Lung (tissue), 12 donors: ENCODE measurements around the gene HRCT1. TPM values are rescaled to one million over a fixed set of nuclear protein-coding genes. Genes with fewer than 3 reads are reported as not detected.
"Not testable (repeated sequence)": the region's sequence is repeated elsewhere in the genome, so short reads cannot be mapped to it uniquely, and the experiment has no call there.

Experiments
- ATAC-seq: fragments of 200-7000 bp; cut with Tn5 transposase; one replicate; pipeline ENCODE4 v1.9.1; 2020; ENCODE audit warnings: moderate number of reproducible peaks; ENCODE audit not compliant: insufficient read depth, low FRiP score
- DNase-seq, 3 donors: peaks; one replicate each; pipeline ENCODE4 v3.0.0-alpha.2; 2013 to 2017
- H3K27ac ChIP-seq, 2 donors: one replicate each; pipeline ENCODE4 v1.5.1; 2013; ENCODE audit warnings: mild to moderate bottlenecking in 2 of 2, moderate library complexity in 2 of 2, control low read depth in 1 of 2, inconsistent platforms in 1 of 2, low read depth in 1 of 2, low read length in 1 of 2
- H3K27me3 ChIP-seq, 3 donors: one replicate each; pipeline ENCODE4 v1.5.1; 2013; ENCODE audit warnings: low read length in 2 of 3; ENCODE audit not compliant: control insufficient read depth in 3 of 3, insufficient read depth in 3 of 3
- H3K36me3 ChIP-seq, 4 donors: one replicate each; pipeline ENCODE4 v1.5.1; 2013; ENCODE audit warnings: low read length in 4 of 4, mild to moderate bottlenecking in 1 of 4, moderate library complexity in 1 of 4; ENCODE audit not compliant: control insufficient read depth in 4 of 4, insufficient read depth in 4 of 4
- H3K4me1 ChIP-seq, 5 donors: one replicate each; pipeline ENCODE4 v1.5.1; 2013; ENCODE audit warnings: low read length in 5 of 5, mild to moderate bottlenecking in 2 of 5, moderate library complexity in 1 of 5; ENCODE audit not compliant: control insufficient read depth in 5 of 5, insufficient read depth in 5 of 5
- H3K4me3 ChIP-seq: one replicate; pipeline ENCODE4 v1.5.1; 2013; ENCODE audit warnings: mild to moderate bottlenecking, control low read depth, moderate library complexity
- H3K9ac ChIP-seq, 2 donors: one replicate each; pipeline ENCODE4 v1.5.1; 2013; ENCODE audit warnings: low read length in 2 of 2, control low read depth in 1 of 2; ENCODE audit not compliant: insufficient read depth in 1 of 2
- H3K9me3 ChIP-seq, 4 donors: one replicate each; pipeline ENCODE4 v1.5.1; 2013; ENCODE audit warnings: low read length in 3 of 4, mild to moderate bottlenecking in 1 of 4, moderate library complexity in 1 of 4; ENCODE audit not compliant: control insufficient read depth in 4 of 4, insufficient read depth in 3 of 4
- WGBS, 2 donors: extraction: QIAGEN DNeasy Blood & Tissue Kit; methylation state at CpG; one replicate each; pipeline ENCODE4 v1.1.7; 2013; 5-methylcytosine and 5-hydroxymethylcytosine counted together
- polyA plus RNA-seq, 2 donors: library from polyadenylated mRNA; stranded (reverse); fragments of 200-250 nt; gene quantifications; one replicate each; pipeline ENCODE4 v1.2.1, GENCODE V29; 2013
- total RNA-seq, 2 donors: library from RNA; depleted of rRNA in 1 of 2; stranded (reverse); fragments of >200 nt in 1 of 2; gene quantifications; one replicate each; pipeline ENCODE4 v1.2.1, GENCODE V29; 2014 to 2021
- TF ChIP-seq, protein P1 (sequence below): IDR thresholded peaks from 2 replicates; pipeline ENCODE4 v1.5.1; 2012; ENCODE audit warnings: mild to moderate bottlenecking; ENCODE audit errors: control extremely low read depth, extremely low read depth
- donor health status: control.
- donor health status: control.
- donor health status: Bipolar disorder and iron deficiency.
- donor health status: healthy.
- donor health status: DM: yes; HTN: yes; CAD: no.

The HRCT1 gene
- total and polyA plus RNA-seq, 4 donors = 1.7 to 14.1 (median 6.3) TPM; not detected in 1

DNA sequence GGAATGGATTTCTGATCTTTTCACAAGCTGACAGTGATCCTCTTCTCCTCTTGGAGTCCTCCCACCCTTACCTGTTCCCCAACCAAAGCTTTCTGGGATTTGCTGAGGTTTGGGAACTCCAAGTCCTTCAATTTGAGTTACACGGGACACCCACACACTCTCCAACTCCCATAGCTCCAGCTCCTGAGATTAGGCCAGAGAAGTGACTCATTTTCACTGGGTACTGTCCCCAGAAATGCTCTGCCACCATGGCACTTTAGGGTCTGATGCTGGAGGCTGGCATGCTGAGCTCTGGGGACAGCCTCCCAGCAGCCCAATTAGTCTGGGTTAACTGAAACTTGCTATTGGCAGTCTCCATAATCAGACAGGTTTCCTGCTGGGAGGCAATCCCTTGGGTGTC, 14.0 kb upstream of the HRCT1 start:
- TF ChIP-seq, protein P1, sequence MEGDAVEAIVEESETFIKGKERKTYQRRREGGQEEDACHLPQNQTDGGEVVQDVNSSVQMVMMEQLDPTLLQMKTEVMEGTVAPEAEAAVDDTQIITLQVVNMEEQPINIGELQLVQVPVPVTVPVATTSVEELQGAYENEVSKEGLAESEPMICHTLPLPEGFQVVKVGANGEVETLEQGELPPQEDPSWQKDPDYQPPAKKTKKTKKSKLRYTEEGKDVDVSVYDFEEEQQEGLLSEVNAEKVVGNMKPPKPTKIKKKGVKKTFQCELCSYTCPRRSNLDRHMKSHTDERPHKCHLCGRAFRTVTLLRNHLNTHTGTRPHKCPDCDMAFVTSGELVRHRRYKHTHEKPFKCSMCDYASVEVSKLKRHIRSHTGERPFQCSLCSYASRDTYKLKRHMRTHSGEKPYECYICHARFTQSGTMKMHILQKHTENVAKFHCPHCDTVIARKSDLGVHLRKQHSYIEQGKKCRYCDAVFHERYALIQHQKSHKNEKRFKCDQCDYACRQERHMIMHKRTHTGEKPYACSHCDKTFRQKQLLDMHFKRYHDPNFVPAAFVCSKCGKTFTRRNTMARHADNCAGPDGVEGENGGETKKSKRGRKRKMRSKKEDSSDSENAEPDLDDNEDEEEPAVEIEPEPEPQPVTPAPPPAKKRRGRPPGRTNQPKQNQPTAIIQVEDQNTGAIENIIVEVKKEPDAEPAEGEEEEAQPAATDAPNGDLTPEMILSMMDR = no peak
- no peak for ATAC-seq

DNA sequence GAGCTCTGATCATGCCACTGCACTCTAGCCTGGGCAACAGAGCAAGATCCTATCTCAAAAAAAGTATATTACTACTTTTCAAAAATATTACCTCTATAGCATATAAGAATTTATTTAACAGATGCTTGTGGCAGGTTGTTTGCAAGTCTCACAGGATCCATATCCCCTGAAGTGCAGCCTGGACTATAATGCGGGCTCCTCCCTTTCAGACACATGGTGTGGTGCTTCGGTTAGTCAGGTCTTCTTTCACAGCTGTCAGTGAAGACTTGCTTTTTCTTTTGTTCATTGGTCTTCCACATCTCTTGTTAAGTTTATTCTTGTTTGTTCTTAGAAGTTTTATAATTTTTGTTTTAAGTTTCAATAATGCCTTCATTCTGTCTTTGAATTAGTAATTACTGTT, 9.4 kb upstream of the HRCT1 start:
- H3K36me3 ChIP-seq = no peaks in the 10 kb centered on the region
- ATAC-seq (no peak), DNase-seq (no peak)
- WGBS, 2 donors = 94 to 97% methylated on average over 2 of the region's 2 CpGs
- TF ChIP-seq, protein P1 = no peak
- H3K9ac ChIP-seq = no peak overlapping the region
- no peaks in the 10 kb centered on the region for H3K9me3 ChIP-seq
- H3K4me3 ChIP-seq = no peak overlapping the region
- H3K27me3 ChIP-seq = peaks cover 0 to 4% (median 0%) of the 10 kb centered on the region in 3 donors
- peaks cover 0 to 3% (median 0%) of the 10 kb centered on the region in 5 donors for H3K4me1 ChIP-seq
- H3K27ac ChIP-seq = no peak overlapping the region

More for the DNA sequence above, 14.0 kb upstream of the HRCT1 start:
- no peak for DNase-seq
- Histone ChIP-seq H3K4me1 (no peaks in the 10 kb centered on the region), H3K36me3 (no peaks in the 10 kb centered on the region), H3K4me3 (no peak overlapping the region), H3K9ac (no peak overlapping the region), H3K27me3 (peaks cover 0 to 4% (median 0%) of the 10 kb centered on the region in 3 donors), H3K9me3 (no peaks in the 10 kb centered on the region), H3K27ac (no peak overlapping the region)
- 82 to 96% methylated on average over 1 of the region's 1 CpG for WGBS, 2 donors

DNA sequence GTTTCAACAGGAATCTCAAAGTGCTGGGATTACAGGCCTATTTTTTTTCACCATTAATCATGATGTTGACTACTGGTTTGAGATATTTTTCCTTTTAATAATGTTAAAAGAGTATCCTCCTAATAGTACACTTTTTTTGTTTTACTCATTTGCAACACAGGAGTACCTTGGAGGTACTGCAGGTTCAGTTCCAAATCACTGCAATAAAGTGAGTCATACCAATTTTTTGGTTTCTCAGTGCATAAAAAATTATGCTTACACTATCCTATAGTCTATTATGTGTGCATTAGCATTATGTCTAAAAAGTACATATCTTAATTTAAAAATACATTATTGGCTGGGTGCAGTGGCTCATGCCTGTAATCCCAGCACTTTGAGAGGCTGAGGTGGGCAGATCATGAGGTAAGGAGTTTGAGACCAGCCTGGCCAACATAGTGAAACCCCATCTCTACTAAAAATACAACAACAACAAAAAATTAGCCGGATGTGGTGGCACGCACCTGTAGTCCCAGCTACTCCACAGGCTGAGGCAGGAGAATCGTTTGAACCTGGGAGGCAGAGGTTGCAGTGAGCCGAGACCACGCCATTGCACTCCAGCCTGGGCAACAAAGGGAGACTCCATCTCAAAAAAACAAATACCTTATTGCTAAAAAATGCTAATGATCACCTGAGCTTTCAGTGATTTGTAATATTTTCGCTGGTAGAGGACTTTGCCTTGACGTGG, 8.5 kb upstream of the HRCT1 start:
- WGBS, 2 donors = 86 to 94% methylated on average over 7 of the region's 7 CpGs
- H3K27ac ChIP-seq, DNase-seq: not testable (repeated sequence)

DNA sequence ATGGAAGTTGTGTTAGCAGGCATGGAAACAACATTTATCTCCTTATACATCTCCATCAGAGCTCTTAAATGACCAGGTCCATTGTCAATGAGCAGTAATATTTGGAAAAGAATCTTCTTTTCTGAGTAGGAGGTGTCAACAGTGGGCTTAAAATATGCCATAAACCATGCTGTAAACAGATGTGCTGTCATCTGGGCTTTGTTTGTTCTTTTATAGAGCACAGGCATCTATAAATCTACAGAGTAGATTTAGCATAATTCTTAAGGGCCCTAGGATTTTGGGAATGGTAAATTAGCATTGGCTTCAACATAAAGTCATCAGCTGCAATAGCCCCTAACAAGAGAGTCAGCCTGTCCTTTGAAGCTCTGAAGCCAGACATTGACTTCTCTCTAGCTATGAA, 7.7 kb upstream of the HRCT1 start:
- Histone ChIP-seq H3K4me1 (peaks cover 0 to 4% (median 0%) of the 10 kb centered on the region in 5 donors), H3K9me3 (no peaks in the 10 kb centered on the region), H3K27ac (no peak overlapping the region), H3K9ac (no peak overlapping the region), H3K4me3 (no peak overlapping the region), H3K27me3 (no peaks in the 10 kb centered on the region), H3K36me3 (no peaks in the 10 kb centered on the region)
- ATAC-seq (no peak), DNase-seq (no peak)
- TF ChIP-seq, protein P1 = no peak

More for the DNA sequence above, 8.5 kb upstream of the HRCT1 start:
- H3K4me3 ChIP-seq, H3K9me3 ChIP-seq, ATAC-seq, H3K9ac ChIP-seq, H3K4me1 ChIP-seq, H3K27me3 ChIP-seq, H3K36me3 ChIP-seq: not testable (repeated sequence)
